ENCODE results near the gene LINGO3. TPM values are rescaled to one million over a fixed set of nuclear protein-coding genes. Genes with fewer than 3 reads are reported as not detected.
A peak's percentile ranks its signal among the peaks of the same experiment; 100 is the strongest.

The LINGO3 gene
- total and polyA plus RNA-seq, 10 of the 15 experiments (the other 5 are each of a cell fraction or from before 2014, with no cell fraction given): 0.09 to 2.0 (median 0.40) TPM; not detected in 5

- TF ChIP-seq PRDM15 (CRISPR knock-in tag; IDR thresholded peaks at IDR 0.05) (no peak), MXI1 (IDR thresholded peaks at IDR 0.05; ENCODE audit: low read depth, low read length) (0 out of 2 replicates have a peak, but pooled peaks have one; percentile 6), SREBF1 (IDR thresholded peaks at IDR 0.05; ENCODE audit: low read length) (no peak), HDAC2 (IDR thresholded peaks at IDR 0.05) (no peak), MEF2B (IDR thresholded peaks at IDR 0.05; ENCODE audit: partially characterized antibody, poor library complexity, severe bottlenecking) (no peak), PBX3 (IDR thresholded peaks at IDR 0.05; ENCODE audit: insufficient replicate concordance, low read depth, low read length) (no peak), ZSCAN29 (IDR thresholded peaks at IDR 0.05) (no peak), HDAC6 (IDR thresholded peaks at IDR 0.05; ENCODE audit: unreplicated experiment) (peak; percentile 95), NR2C1 (IDR thresholded peaks at IDR 0.05) (no peak), ZZZ3 (IDR thresholded peaks at IDR 0.05; ENCODE audit: control insufficient read depth, insufficient read length, low read depth) (no peak), RCOR1 (conservative IDR thresholded peaks at IDR 0.05; ENCODE audit: low read depth, low read length) (no peak), CHD2 (IDR thresholded peaks at IDR 0.05; ENCODE audit: borderline replicate concordance, low read depth, low read length) (no peak), HSF1 (IDR thresholded peaks at IDR 0.05; ENCODE audit: low read depth, low read length) (no peak), USF1 (IDR thresholded peaks at IDR 0.05; ENCODE audit: borderline replicate concordance, extremely low read length, insufficient read depth, low read depth, low read length) (no peak), POLR2A (IDR thresholded peaks at IDR 0.05; ENCODE audit: low read depth, low read length) (peak; percentile 73), BHLHE40 (IDR thresholded peaks at IDR 0.05; ENCODE audit: borderline replicate concordance in 1 of 2, low read depth in 2 of 2, low read length in 1 of 2) (peak in 1 of 2 experiments; percentile 0; a peak in 1 of 4 replicates), BCL11A (IDR thresholded peaks at IDR 0.05; ENCODE audit: low read depth, low read length) (no peak), KLF5 (IDR thresholded peaks at IDR 0.05; ENCODE audit: partially characterized antibody) (no peak), BRCA1 (IDR thresholded peaks at IDR 0.05; ENCODE audit: low read depth, low read length) (no peak), ATF2 (IDR thresholded peaks at IDR 0.05; ENCODE audit: low read length) (no peak), EED (IDR thresholded peaks at IDR 0.05; ENCODE audit: low read depth) (no peak)
Measured at GRCh38 chr19:2290441-2291184, 17.3 kb downstream of the LINGO3 start (continued).

Data from GM12878 (cell line).